K562 (cell line): ENCODE data around the gene SERPINF2. TPM values are rescaled to one million over a fixed set of nuclear protein-coding genes. Genes with fewer than 3 reads are reported as not detected.

Experiments used
- ARID3B ChIP-seq: fragments of 250-450 bp; sonication (Bioruptor Pico); IDR thresholded peaks from 2 replicates; pipeline ENCODE4 v1.4.0; 2020; ENCODE audit warnings: borderline replicate concordance
- BRD4 ChIP-seq: fragments of 200-600 bp; sonication (generic); IDR thresholded peaks from 2 replicates; pipeline ENCODE4 v1.6.1; 2017; ENCODE audit warnings: inconsistent platforms
- CUX1 ChIP-seq: fragments of 200-800 bp; sonication (Bioruptor generic); IDR thresholded peaks from 2 replicates; pipeline ENCODE4 v1.6.1; 2016; ENCODE audit warnings: missing genetic modification characterization, missing compliant biosample characterization
- FOXK1 ChIP-seq: sonication (generic); formaldehyde crosslinking; IDR thresholded peaks from 2 replicates; pipeline ENCODE4 v1.8.0; 2022; ENCODE audit warnings: missing genetic modification reagents, mild to moderate bottlenecking, borderline replicate concordance
- GTF2B ChIP-seq: IDR thresholded peaks from 2 replicates; pipeline ENCODE4 v1.6.1; 2011; ENCODE audit not compliant: insufficient read length; ENCODE audit errors: extremely low read depth
- HES1 ChIP-seq: fragments of 450-650 bp; IDR thresholded peaks from 2 replicates; pipeline ENCODE4 v1.6.1; 2016; ENCODE audit warnings: low read depth, mild to moderate bottlenecking, moderate library complexity
- HMGXB4 ChIP-seq: sonication (generic); formaldehyde crosslinking; IDR thresholded peaks from 2 replicates; pipeline ENCODE4 v1.8.1; 2023; ENCODE audit warnings: mild to moderate bottlenecking, missing genetic modification reagents
- MTF1 ChIP-seq: fragments of 250-450 bp; sonication (Bioruptor Pico); IDR thresholded peaks from 2 replicates; pipeline ENCODE4 v1.9.0; 2021; ENCODE audit warnings: moderate library complexity, mild to moderate bottlenecking, inconsistent platforms, borderline replicate concordance
- NBN ChIP-seq: fragments of 450-650 bp; IDR thresholded peaks from 2 replicates; pipeline ENCODE4 v1.6.1; 2016; ENCODE audit warnings: low read depth, mild to moderate bottlenecking
- PTTG1 ChIP-seq: fragments of 450-650 bp; IDR thresholded peaks from 2 replicates; pipeline ENCODE4 v1.6.1; 2016; ENCODE audit warnings: low read depth, mild to moderate bottlenecking, missing genetic modification characterization, missing compliant biosample characterization
- SOX6 ChIP-seq: fragments of 450-650 bp; IDR thresholded peaks from 2 replicates; pipeline ENCODE4 v1.6.1; 2014; ENCODE audit warnings: mild to moderate bottlenecking
- TBP ChIP-seq: optimal IDR thresholded peaks from 2 replicates; pipeline ENCODE3; 2011; ENCODE audit warnings: low read depth, low read length, improper control_type of control experiment
- TEAD1 ChIP-seq, 2 experiments: fragments of 450-650 bp in 1 of 2; sonication (generic) in 1 of 2; formaldehyde crosslinking; IDR thresholded peaks; 2 replicates each; pipeline versions ENCODE4 v1.4.0 to v1.8.0; 2020 to 2022; ENCODE audit warnings: mild to moderate bottlenecking in 2 of 2, missing genetic modification reagents in 1 of 2
- ZNF398 ChIP-seq: fragments of 250-450 bp; sonication (Bioruptor Pico); IDR thresholded peaks from 2 replicates; pipeline ENCODE4 v1.8.0; 2021; ENCODE audit warnings: moderate library complexity, mild to moderate bottlenecking, inconsistent platforms
- polyA plus RNA-seq, 8 experiments: library from polyadenylated mRNA; depleted of rRNA in 4 of 8; stranded (reverse) in 5 of 8; unstranded in 3 of 8; fragments of >200 nt; fragmentation: Nextera tagmentation in 2 of 8; fragmentation: Illumina TruSeq in 1 of 8; extraction: Ambion mirVana in 2 of 8; extraction: Trizol in 1 of 8; gene quantifications; 2 replicates each; pipeline versions ENCODE4 v1.2.1 to v1.2.3, GENCODE V29; 2011 to 2014; ENCODE audit warnings: inconsistent platforms in 1 of 8, missing spikeins in 1 of 8
- total RNA-seq, 7 experiments: library from RNA; depleted of rRNA in 6 of 7; stranded (reverse); fragments of >200 nt in 6 of 7; fragmentation: Illumina TruSeq in 2 of 7; extraction: Trizol in 2 of 7; gene quantifications; 2 replicates each; pipeline versions ENCODE4 v1.2.1 to v1.2.3, GENCODE V29; 2011 to 2021; ENCODE audit warnings: low replicate concordance in 1 of 7

SERPINF2 gene
- total and polyA plus RNA-seq, 9 of the 15 experiments (the other 6 are each of a cell fraction or from before 2014, with no cell fraction given): 0.22 TPM; not detected in 8

- TF ChIP-seq ARID3B (CRISPR knock-in tag) (no peak), TBP (no peak), HMGXB4 (no peak), BRD4 (no peak), GTF2B (no peak), SOX6 (0 out of 2 replicates have a peak, but pooled peaks have one; percentile 30), MTF1 (CRISPR knock-in tag) (no peak), CUX1 (CRISPR knock-in tag) (no peak), FOXK1 (CRISPR knock-in tag) (no peak), TEAD1 (CRISPR knock-in tag; IDR thresholded peaks at IDR 0.05) (peak in 1 of 2 experiments; percentile 47; a peak in 1 of 4 replicates), PTTG1 (tag) (no peak), ZNF398 (CRISPR knock-in tag) (no peak), HES1 (no peak), NBN (no peak)
These were observed 6.1 kb upstream of the SERPINF2 start (continued) for GRCh38 chr17:1736348-1737281.
